Hepatocyte (in vitro differentiated cells): Measurements from ENCODE around the gene TMCC1.
"Not testable (repeated sequence)": the region's sequence is repeated elsewhere in the genome, so short reads cannot be mapped to it uniquely, and the experiment has no call there.

Experiments used
- EZH2 ChIP-seq: fragments of 200-600 bp; sonication (generic); IDR thresholded peaks from 2 replicates; pipeline ENCODE4 v1.6.1; 2016; ENCODE audit warnings: antibody characterized with exemption, mild to moderate bottlenecking, borderline replicate concordance
- TF ChIP-seq, protein P1 (sequence below): fragments of 200-600 bp; sonication (generic); IDR thresholded peaks from 2 replicates; pipeline ENCODE4 v1.5.1; 2016; ENCODE audit warnings: antibody characterized with exemption, mild to moderate bottlenecking; ENCODE audit not compliant: poor library complexity

DNA sequence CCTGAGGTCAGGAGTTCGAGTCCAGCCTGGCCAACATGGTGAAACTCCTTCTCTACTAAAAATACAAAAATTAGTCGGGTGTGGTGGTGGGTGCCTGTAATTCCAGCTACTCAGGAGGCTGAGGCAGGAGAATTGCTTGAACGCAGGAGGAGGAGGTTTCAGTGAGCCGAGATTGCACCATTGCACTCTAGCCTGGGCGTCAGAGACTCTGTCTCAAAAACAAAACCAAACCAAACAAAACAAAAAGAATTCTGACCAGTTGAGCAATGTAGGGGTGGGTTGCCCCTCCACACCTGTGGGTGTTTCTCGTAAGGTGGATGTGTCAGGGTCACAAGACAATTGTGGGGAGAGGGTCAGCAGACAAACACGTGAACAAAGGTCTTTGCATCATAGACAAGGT lies 252.5 kb downstream of the TMCC1 start:
- TF ChIP-seq, protein P1, sequence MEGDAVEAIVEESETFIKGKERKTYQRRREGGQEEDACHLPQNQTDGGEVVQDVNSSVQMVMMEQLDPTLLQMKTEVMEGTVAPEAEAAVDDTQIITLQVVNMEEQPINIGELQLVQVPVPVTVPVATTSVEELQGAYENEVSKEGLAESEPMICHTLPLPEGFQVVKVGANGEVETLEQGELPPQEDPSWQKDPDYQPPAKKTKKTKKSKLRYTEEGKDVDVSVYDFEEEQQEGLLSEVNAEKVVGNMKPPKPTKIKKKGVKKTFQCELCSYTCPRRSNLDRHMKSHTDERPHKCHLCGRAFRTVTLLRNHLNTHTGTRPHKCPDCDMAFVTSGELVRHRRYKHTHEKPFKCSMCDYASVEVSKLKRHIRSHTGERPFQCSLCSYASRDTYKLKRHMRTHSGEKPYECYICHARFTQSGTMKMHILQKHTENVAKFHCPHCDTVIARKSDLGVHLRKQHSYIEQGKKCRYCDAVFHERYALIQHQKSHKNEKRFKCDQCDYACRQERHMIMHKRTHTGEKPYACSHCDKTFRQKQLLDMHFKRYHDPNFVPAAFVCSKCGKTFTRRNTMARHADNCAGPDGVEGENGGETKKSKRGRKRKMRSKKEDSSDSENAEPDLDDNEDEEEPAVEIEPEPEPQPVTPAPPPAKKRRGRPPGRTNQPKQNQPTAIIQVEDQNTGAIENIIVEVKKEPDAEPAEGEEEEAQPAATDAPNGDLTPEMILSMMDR = not testable (repeated sequence)
- TF ChIP-seq EZH2 = not testable (repeated sequence)
